Measurements from ENCODE around the gene SEMA4A. TPM values are rescaled to one million over a fixed set of nuclear protein-coding genes. Genes with fewer than 3 reads are reported as not detected.

SEMA4A gene
- total RNA-seq, 4 donors from 2014 or later = 1.7 to 4.1 (median 2.6) TPM

GRCh38 chr1:156162430-156163037 lies 9.1 kb downstream of the SEMA4A start:
- no peak for DNase-seq (ENCODE audit: extremely low spot score)
- Histone ChIP-seq H3K9me3 (no peaks in the 10 kb centered on the region), H3K27me3 (no peaks in the 10 kb centered on the region), H3K27ac (replicated peaks in 1 of 4) (no peak overlapping the region), H3K4me3 (no peak overlapping the region), H3K4me1 (peaks cover 20 to 28% (median 24%) of the 10 kb centered on the region in 4 donors), H3K36me3 (no peaks in the 10 kb centered on the region)
- no peak for TF ChIP-seq POLR2A (IDR thresholded peaks at IDR 0.05; ENCODE audit: low read depth)
- TF ChIP-seq POLR2AphosphoS5 (IDR thresholded peaks at IDR 0.05) = no peak
- no peak for TF ChIP-seq CTCF (IDR thresholded peaks at IDR 0.05)
- no peak for TF ChIP-seq EP300 (IDR thresholded peaks at IDR 0.05)
- intact Hi-C loops (cut with DNase I) = no loop called here
- WGBS = 83% methylated on average over 5 of the region's 5 CpGs

GRCh38 chr1:156163712-156164111 lies 10.3 kb downstream of the SEMA4A start:
- Histone ChIP-seq H3K36me3 (no peaks in the 10 kb centered on the region), H3K4me1 (peaks cover 20 to 28% (median 24%) of the 10 kb centered on the region in 4 donors), H3K4me3 (no peak overlapping the region), H3K9me3 (no peaks in the 10 kb centered on the region), H3K27me3 (no peaks in the 10 kb centered on the region), H3K27ac (replicated peaks in 1 of 4) (no peak overlapping the region)
- no peak for DNase-seq (ENCODE audit: extremely low spot score)
- TF ChIP-seq POLR2AphosphoS5 (IDR thresholded peaks at IDR 0.05) = no peak
- WGBS = 100% methylated on average over 1 of the region's 1 CpG
- intact Hi-C loops (cut with DNase I) = no loop called here

- H3K4me1 ChIP-seq = peaks cover 20 to 28% (median 24%) of the 10 kb centered on the region in 4 donors
- no peak for DNase-seq (ENCODE audit: extremely low spot score)
- no peak for TF ChIP-seq POLR2A (IDR thresholded peaks at IDR 0.05; ENCODE audit: low read depth)
- no peak for TF ChIP-seq POLR2AphosphoS5 (IDR thresholded peaks at IDR 0.05)
- TF ChIP-seq CTCF (IDR thresholded peaks at IDR 0.05) = no peak
- TF ChIP-seq EP300 (IDR thresholded peaks at IDR 0.05) = no peak
- H3K9me3 ChIP-seq = no peaks in the 10 kb centered on the region
- no peak overlapping the region for H3K27ac ChIP-seq (replicated peaks in 1 of 4)
- no peak overlapping the region for H3K4me3 ChIP-seq
- H3K36me3 ChIP-seq = no peaks in the 10 kb centered on the region
- 86% methylated on average over 6 of the region's 6 CpGs for WGBS
- intact Hi-C loops (cut with DNase I) = no loop called here
- H3K27me3 ChIP-seq = no peaks in the 10 kb centered on the region
Observed at GRCh38 chr1:156164125-156164831, 10.9 kb downstream of the SEMA4A start.

DNA sequence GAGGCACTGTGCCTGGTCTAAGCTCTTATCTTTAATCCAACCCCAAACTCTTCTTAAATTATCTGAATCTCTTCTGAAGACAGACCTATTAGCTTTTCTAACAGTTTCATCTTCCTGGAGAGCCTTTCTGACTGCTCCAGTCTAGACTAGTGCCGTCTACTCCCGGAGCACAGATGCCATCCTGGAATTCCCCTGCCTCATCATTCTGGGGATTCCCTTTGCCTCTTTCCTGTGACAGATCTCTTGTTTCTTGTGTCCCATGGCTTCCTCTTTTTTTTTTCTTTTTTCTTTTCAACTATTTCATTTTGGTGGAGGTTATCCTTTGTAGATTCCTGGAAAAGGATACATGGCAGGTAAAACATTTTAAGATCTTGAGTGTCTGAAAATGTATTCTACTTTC lies 11.7 kb downstream of the SEMA4A start:
- peaks cover 20 to 26% (median 22%) of the 10 kb centered on the region in 4 donors for H3K4me1 ChIP-seq
- no peak overlapping the region for H3K27ac ChIP-seq (replicated peaks in 1 of 4)
- no peaks in the 10 kb centered on the region for H3K9me3 ChIP-seq
- 53% methylated on average over 2 of the region's 2 CpGs for WGBS
- no peaks in the 10 kb centered on the region for H3K27me3 ChIP-seq
- DNase-seq (ENCODE audit: extremely low spot score) = no peak
- no peaks in the 10 kb centered on the region for H3K36me3 ChIP-seq
- intact Hi-C loops (cut with DNase I) = no loop called here
- H3K4me3 ChIP-seq = no peak overlapping the region
- TF ChIP-seq EP300 (IDR thresholded peaks at IDR 0.05) (no peak), POLR2A (IDR thresholded peaks at IDR 0.05; ENCODE audit: low read depth) (no peak), CTCF (IDR thresholded peaks at IDR 0.05) (no peak), POLR2AphosphoS5 (IDR thresholded peaks at IDR 0.05) (no peak)

GRCh38 chr1:156167536-156167935 lies 14.2 kb downstream of the SEMA4A start:
- intact Hi-C loops (cut with DNase I) = no loop called here
- TF ChIP-seq CTCF (IDR thresholded peaks at IDR 0.05) (no peak), POLR2A (IDR thresholded peaks at IDR 0.05; ENCODE audit: low read depth) (no peak), POLR2AphosphoS5 (IDR thresholded peaks at IDR 0.05) (no peak), EP300 (IDR thresholded peaks at IDR 0.05) (no peak)
- no peaks in the 10 kb centered on the region for H3K9me3 ChIP-seq
- H3K4me3 ChIP-seq = no peak overlapping the region
- no peaks in the 10 kb centered on the region for H3K27me3 ChIP-seq
- H3K4me1 ChIP-seq = peaks cover 0 to 6% (median under 1%) of the 10 kb centered on the region in 4 donors
- no peaks in the 10 kb centered on the region for H3K36me3 ChIP-seq
- 78% methylated on average over 5 of the region's 5 CpGs for WGBS
- no peak overlapping the region for H3K27ac ChIP-seq (replicated peaks in 1 of 4)
- no peak for DNase-seq (ENCODE audit: extremely low spot score)
